Gastroesophageal sphincter (tissue), 4 donors: Measurements from ENCODE around the gene NCKIPSD. TPM values are rescaled to one million over a fixed set of nuclear protein-coding genes. Genes with fewer than 3 reads are reported as not detected.
A peak's percentile ranks its signal among the peaks of the same experiment; 100 is the strongest.

Experiments used
- ATAC-seq: fragments of 150-250 bp; one replicate; pipeline ENCODE4 v1.9.1; 2016; ENCODE audit warnings: mild to moderate bottlenecking, moderate library complexity
- H3K27ac ChIP-seq, 4 donors: fragments of 200-600 bp; sonication (generic) in 3 of 4; 1 replicate in 3 of 4; 2 replicates in 1 of 4; pipeline ENCODE4 v1.5.1; 2016 to 2019
- H3K27me3 ChIP-seq: fragments of 200-600 bp; sonication (generic); one replicate; pipeline ENCODE4 v1.5.1; 2019
- H3K36me3 ChIP-seq, 2 donors: fragments of 200-600 bp; sonication (generic); one replicate each; pipeline ENCODE4 v1.5.1; 2019; ENCODE audit warnings: control low read depth in 1 of 2
- H3K4me1 ChIP-seq, 3 donors: fragments of 200-600 bp; sonication (generic); 1 replicate in 2 of 3; 2 replicates in 1 of 3; pipeline ENCODE4 v1.5.1; 2016 to 2019; ENCODE audit warnings: control low read depth in 2 of 3
- H3K4me3 ChIP-seq, 2 donors: fragments of 200-600 bp; sonication (generic); one replicate each; pipeline ENCODE4 v1.5.1; 2019; ENCODE audit warnings: mild to moderate bottlenecking in 1 of 2, moderate library complexity in 1 of 2
- H3K9me3 ChIP-seq, 3 donors: fragments of 200-600 bp; sonication (generic); one replicate each; pipeline ENCODE4 v1.5.1; 2017 to 2019; ENCODE audit warnings: control low read depth in 2 of 3
- EP300 ChIP-seq: sonication (generic); formaldehyde crosslinking; IDR thresholded peaks from one replicate; pipeline ENCODE4 v1.6.1; 2017; ENCODE audit warnings: antibody characterized with exemption, mild to moderate bottlenecking
- POLR2A ChIP-seq, 2 donors: fragments of 450-650 bp; IDR thresholded peaks; one replicate each; pipeline ENCODE4 v1.6.1; 2017; ENCODE audit warnings: antibody characterized with exemption in 2 of 2, mild to moderate bottlenecking in 2 of 2, moderate library complexity in 1 of 2
- POLR2AphosphoS5 ChIP-seq: sonication (generic); formaldehyde crosslinking; IDR thresholded peaks from one replicate; pipeline ENCODE4 v1.6.1; 2017; ENCODE audit warnings: antibody characterized with exemption
- WGBS, 2 donors: methylation state at CpG; one replicate each; pipeline ENCODE4 v1.1.5; 2018; ENCODE audit warnings: low coverage in 1 of 2; 5-methylcytosine and 5-hydroxymethylcytosine counted together
- total RNA-seq, 4 donors: library from RNA; depleted of rRNA; stranded (reverse); fragments of >200 nt; gene quantifications; one replicate each; pipeline ENCODE4 v1.1.0, GENCODE V29; 2016
- TF ChIP-seq, protein P1 (sequence below), 4 experiments: fragments of 200-600 bp in 2 of 4; fragments of 450-650 bp in 2 of 4; sonication (generic) in 1 of 4; IDR thresholded peaks; one replicate each; pipeline ENCODE4 v1.5.1; 2017 to 2019; ENCODE audit warnings: antibody characterized with exemption in 4 of 4, mild to moderate bottlenecking in 2 of 4, moderate library complexity in 2 of 4

The NCKIPSD gene
- total RNA-seq, 4 donors from 2014 or later: 19.0 to 32.5 (median 21.1) TPM

- H3K27ac ChIP-seq: peak overlapping the region in 3 of 4 donors; percentile 86 to 92 (median 88)
- no peak for ATAC-seq
- peaks cover 0 to 57% of the 10 kb centered on the region in 2 donors for H3K36me3 ChIP-seq
- no peaks in the 10 kb centered on the region for H3K9me3 ChIP-seq
- 35 to 64% methylated on average over 2 to 6 of the region's 10 CpGs for WGBS, 2 donors
- no peaks in the 10 kb centered on the region for H3K27me3 ChIP-seq
- H3K4me3 ChIP-seq: peak overlapping the region in 1 of 2 donors; percentile 91
- TF ChIP-seq EP300 (no peak), POLR2A (IDR thresholded peaks at IDR 0.05) (no peak), POLR2AphosphoS5 (no peak)
- TF ChIP-seq, protein P1, sequence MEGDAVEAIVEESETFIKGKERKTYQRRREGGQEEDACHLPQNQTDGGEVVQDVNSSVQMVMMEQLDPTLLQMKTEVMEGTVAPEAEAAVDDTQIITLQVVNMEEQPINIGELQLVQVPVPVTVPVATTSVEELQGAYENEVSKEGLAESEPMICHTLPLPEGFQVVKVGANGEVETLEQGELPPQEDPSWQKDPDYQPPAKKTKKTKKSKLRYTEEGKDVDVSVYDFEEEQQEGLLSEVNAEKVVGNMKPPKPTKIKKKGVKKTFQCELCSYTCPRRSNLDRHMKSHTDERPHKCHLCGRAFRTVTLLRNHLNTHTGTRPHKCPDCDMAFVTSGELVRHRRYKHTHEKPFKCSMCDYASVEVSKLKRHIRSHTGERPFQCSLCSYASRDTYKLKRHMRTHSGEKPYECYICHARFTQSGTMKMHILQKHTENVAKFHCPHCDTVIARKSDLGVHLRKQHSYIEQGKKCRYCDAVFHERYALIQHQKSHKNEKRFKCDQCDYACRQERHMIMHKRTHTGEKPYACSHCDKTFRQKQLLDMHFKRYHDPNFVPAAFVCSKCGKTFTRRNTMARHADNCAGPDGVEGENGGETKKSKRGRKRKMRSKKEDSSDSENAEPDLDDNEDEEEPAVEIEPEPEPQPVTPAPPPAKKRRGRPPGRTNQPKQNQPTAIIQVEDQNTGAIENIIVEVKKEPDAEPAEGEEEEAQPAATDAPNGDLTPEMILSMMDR (IDR thresholded peaks at IDR 0.05): no peak
- H3K4me1 ChIP-seq: peaks cover 0 to 53% (median 22%) of the 10 kb centered on the region in 3 donors
These were observed 964 bp upstream of the NCKIPSD start for GRCh38 chr3:48686538-48687219.

GRCh38 chr3:48685293-48685602 is 467 bp downstream of the NCKIPSD start:
- no peak for ATAC-seq
- TF ChIP-seq, protein P1 (IDR thresholded peaks at IDR 0.05): peak in 1 of 4 experiments; percentile 19
- TF ChIP-seq POLR2AphosphoS5 (no peak), EP300 (no peak), POLR2A (IDR thresholded peaks at IDR 0.05) (no peak)
- 39% methylated on average over 4 of the region's 13 CpGs; no CpG with 5 or more reads in 1 of the 2 donors for whole genome bisulfite sequencing, 2 donors
- Histone ChIP-seq H3K4me3 (peak overlapping the region; percentile 78 to 91), H3K27ac (peak overlapping the region; percentile 21 to 92 (median 87)), H3K36me3 (peaks cover 0 to 57% of the 10 kb centered on the region in 2 donors), H3K27me3 (no peaks in the 10 kb centered on the region), H3K9me3 (no peaks in the 10 kb centered on the region), H3K4me1 (peaks cover 0 to 53% (median 22%) of the 10 kb centered on the region in 3 donors)

GRCh38 chr3:48684480-48685143 is 1.1 kb downstream of the NCKIPSD start:
- 23% methylated on average over 2 of the region's 7 CpGs; no CpG with 5 or more reads in 1 of the 2 donors for WGBS, 2 donors
- TF ChIP-seq, protein P1 (IDR thresholded peaks at IDR 0.05): no peak
- TF ChIP-seq EP300 (no peak), POLR2AphosphoS5 (no peak), POLR2A (IDR thresholded peaks at IDR 0.05) (no peak)
- H3K27me3 ChIP-seq: no peaks in the 10 kb centered on the region
- H3K4me1 ChIP-seq: peaks cover 0 to 53% (median 22%) of the 10 kb centered on the region in 3 donors
- peak overlapping the region in 2 of 4 donors; percentile 59 to 92 for H3K27ac ChIP-seq
- ATAC-seq: no peak
- H3K36me3 ChIP-seq: peaks cover 0 to 57% of the 10 kb centered on the region in 2 donors
- H3K4me3 ChIP-seq: peak overlapping the region; percentile 78 to 91
- H3K9me3 ChIP-seq: no peaks in the 10 kb centered on the region

DNA sequence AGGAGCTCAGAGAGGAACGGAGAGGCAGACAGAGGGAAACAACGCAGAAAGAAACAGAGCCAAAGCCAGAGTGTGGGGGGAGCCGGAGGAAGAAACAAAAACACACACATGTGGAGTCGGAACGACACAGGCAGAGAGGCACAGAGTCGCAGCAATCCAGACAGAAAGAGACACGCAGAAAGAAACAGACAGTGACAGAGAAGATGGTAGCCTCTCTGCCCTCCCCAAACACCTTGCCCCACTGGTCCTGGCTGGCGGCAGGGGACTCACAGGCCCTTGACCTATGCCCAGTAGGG is 1.7 kb downstream of the NCKIPSD start:
- Histone ChIP-seq H3K4me1 (peaks cover 0 to 53% (median 22%) of the 10 kb centered on the region in 3 donors), H3K36me3 (peaks cover 0 to 57% of the 10 kb centered on the region in 2 donors), H3K27ac (peak overlapping the region in 2 of 4 donors; percentile 59 to 92), H3K9me3 (no peaks in the 10 kb centered on the region), H3K4me3 (peak overlapping the region in 1 of 2 donors; percentile 91), H3K27me3 (no peaks in the 10 kb centered on the region)
- WGBS, 2 donors: 28 to 59% methylated on average over 6 to 8 of the region's 8 CpGs
- ATAC-seq: no peak
- TF ChIP-seq POLR2A (IDR thresholded peaks at IDR 0.05) (no peak), POLR2AphosphoS5 (no peak), EP300 (no peak)
- TF ChIP-seq, protein P1 (IDR thresholded peaks at IDR 0.05): no peak

DNA sequence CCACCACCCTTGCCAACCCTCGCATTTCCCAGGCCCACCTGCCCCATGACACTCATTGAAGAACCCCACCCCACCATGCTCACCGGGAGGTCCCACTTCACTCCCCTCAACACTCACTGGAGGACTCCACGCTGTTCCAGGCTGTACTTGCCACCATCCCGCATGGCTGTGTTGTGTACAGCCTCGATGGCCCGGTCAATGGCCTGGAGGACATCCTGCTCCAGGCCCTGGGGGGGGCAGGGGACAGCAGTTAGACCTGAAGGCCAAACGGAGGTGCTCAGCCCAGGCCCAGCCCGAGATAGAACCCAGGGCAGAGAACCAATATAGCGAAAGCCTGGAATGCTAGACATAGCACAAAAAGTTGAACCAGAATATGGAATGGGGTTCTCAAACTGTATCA is 2.9 kb downstream of the NCKIPSD start:
- TF ChIP-seq EP300 (no peak), POLR2A (IDR thresholded peaks at IDR 0.05) (no peak)
- Histone ChIP-seq H3K9me3 (no peaks in the 10 kb centered on the region), H3K36me3 (peaks cover 0 to 57% of the 10 kb centered on the region in 2 donors), H3K27me3 (no peaks in the 10 kb centered on the region), H3K4me1 (peaks cover 0 to 46% (median 22%) of the 10 kb centered on the region in 3 donors), H3K27ac (no peak overlapping the region), H3K4me3 (no peak overlapping the region)
- 100% methylated on average over 1 of the region's 9 CpGs; no CpG with 5 or more reads in 1 of the 2 donors for WGBS, 2 donors
- no peak for ATAC-seq
